Neuron (in vitro differentiated cells): ENCODE data around the gene ADPRS.

Source experiments
- H2AFZ ChIP-seq: one replicate; pipeline ENCODE4 v1.6.1; 2013; ENCODE audit warnings: low read depth, mild to moderate bottlenecking, inconsistent platforms, low read length, moderate library complexity
- H3K27me3 ChIP-seq: one replicate; pipeline ENCODE4 v1.6.1; 2013; ENCODE audit warnings: low read length; ENCODE audit not compliant: insufficient read depth
- H3K36me3 ChIP-seq: one replicate; pipeline ENCODE4 v1.6.1; 2013; ENCODE audit warnings: low read length; ENCODE audit not compliant: insufficient read depth
- H3K4me1 ChIP-seq: one replicate; pipeline ENCODE4 v1.6.1; 2013; ENCODE audit warnings: low read length; ENCODE audit not compliant: insufficient read depth
- H3K4me3 ChIP-seq: 2 replicates; pipeline ENCODE4 v1.5.1; 2013; ENCODE audit warnings: mild to moderate bottlenecking, low read length, moderate library complexity
- H3K9me3 ChIP-seq: one replicate; pipeline ENCODE4 v1.6.1; 2013; ENCODE audit warnings: low read length

ADPRS gene

GRCh38 chr1:36083219-36083618 is 5.5 kb upstream of the ADPRS start:
- Histone ChIP-seq H3K36me3 (peaks cover 4% of the 10 kb centered on the region), H3K9me3 (no peaks in the 10 kb centered on the region), H3K4me3 (no peak overlapping the region), H3K27me3 (no peaks in the 10 kb centered on the region), H2AFZ (no peak overlapping the region), H3K4me1 (peaks cover 12% of the 10 kb centered on the region)

- Histone ChIP-seq H3K9me3 (no peaks in the 10 kb centered on the region), H3K4me3 (peak within 1 kb of the TSS; percentile 48), H3K27me3 (no peaks in the 10 kb centered on the region), H2AFZ (peak within 1 kb of the TSS; percentile 80), H3K36me3 (peaks cover 4% of the 10 kb centered on the region), H3K4me1 (peaks cover 14% of the 10 kb centered on the region)
These were observed 4.8 kb upstream of the ADPRS start, which contains the start of gene TEKT2 for GRCh38 chr1:36083635-36084496. Gene TEKT2 (plus strand): TSS chr1:36084094. CDS start chr1:36084922, 828 bp downstream.

- no peaks in the 10 kb centered on the region for H3K27me3 ChIP-seq
- peaks cover 4% of the 10 kb centered on the region for H3K36me3 ChIP-seq
- H3K4me1 ChIP-seq = peaks cover 19% of the 10 kb centered on the region
- H2AFZ ChIP-seq = peak overlapping the region; percentile 80
- H3K9me3 ChIP-seq = no peaks in the 10 kb centered on the region
- H3K4me3 ChIP-seq = peak overlapping the region; percentile 48
These were observed 4.1 kb upstream of the ADPRS start for GRCh38 chr1:36084497-36085115.

GRCh38 chr1:36085126-36085525 is 3.6 kb upstream of the ADPRS start:
- H3K4me1 ChIP-seq = peaks cover 24% of the 10 kb centered on the region

GRCh38 chr1:36085686-36086526 is 2.8 kb upstream of the ADPRS start:
- no peaks in the 10 kb centered on the region for H3K27me3 ChIP-seq
- H3K4me1 ChIP-seq = peaks cover 24% of the 10 kb centered on the region
- no peak overlapping the region for H3K4me3 ChIP-seq
- H2AFZ ChIP-seq = no peak overlapping the region
- no peaks in the 10 kb centered on the region for H3K9me3 ChIP-seq
- peaks cover 7% of the 10 kb centered on the region for H3K36me3 ChIP-seq

More at GRCh38 chr1:36085126-36085525, 3.6 kb upstream of the ADPRS start:
- Histone ChIP-seq H3K4me3 (no peak overlapping the region), H2AFZ (no peak overlapping the region), H3K9me3 (no peaks in the 10 kb centered on the region), H3K27me3 (no peaks in the 10 kb centered on the region), H3K36me3 (peaks cover 4% of the 10 kb centered on the region)

GRCh38 chr1:36086529-36087232 is 2.0 kb upstream of the ADPRS start:
- Histone ChIP-seq H3K36me3 (peaks cover 14% of the 10 kb centered on the region), H3K4me1 (peaks cover 24% of the 10 kb centered on the region), H3K27me3 (no peaks in the 10 kb centered on the region), H2AFZ (no peak overlapping the region), H3K9me3 (no peaks in the 10 kb centered on the region), H3K4me3 (no peak overlapping the region)

GRCh38 chr1:36087233-36088123 is 1.2 kb upstream of the ADPRS start:
- H3K36me3 ChIP-seq = peaks cover 22% of the 10 kb centered on the region
- no peaks in the 10 kb centered on the region for H3K9me3 ChIP-seq
- no peak overlapping the region for H2AFZ ChIP-seq
- no peak overlapping the region for H3K4me3 ChIP-seq
- peaks cover 24% of the 10 kb centered on the region for H3K4me1 ChIP-seq
- no peaks in the 10 kb centered on the region for H3K27me3 ChIP-seq

- Histone ChIP-seq H3K9me3 (no peaks in the 10 kb centered on the region), H3K4me3 (peak overlapping the region; percentile 89), H3K27me3 (no peaks in the 10 kb centered on the region), H3K4me1 (peaks cover 24% of the 10 kb centered on the region), H3K36me3 (peaks cover 29% of the 10 kb centered on the region), H2AFZ (peak overlapping the region; percentile 69)
These were observed 471 bp upstream of the ADPRS start for GRCh38 chr1:36088265-36088576.

GRCh38 chr1:36089393-36090121 is 865 bp downstream of the ADPRS start:
- peak overlapping the region; percentile 89 for H3K4me3 ChIP-seq
- peaks cover 21% of the 10 kb centered on the region for H3K4me1 ChIP-seq
- no peaks in the 10 kb centered on the region for H3K27me3 ChIP-seq
- peaks cover 43% of the 10 kb centered on the region for H3K36me3 ChIP-seq
- H3K9me3 ChIP-seq = no peaks in the 10 kb centered on the region
- peak overlapping the region; percentile 69 for H2AFZ ChIP-seq

- Histone ChIP-seq H3K36me3 (peaks cover 51% of the 10 kb centered on the region), H3K27me3 (no peaks in the 10 kb centered on the region), H3K4me3 (no peak overlapping the region), H3K9me3 (no peaks in the 10 kb centered on the region), H3K4me1 (peaks cover 14% of the 10 kb centered on the region), H2AFZ (no peak overlapping the region)
These were observed 2.4 kb downstream of the ADPRS start for GRCh38 chr1:36091141-36091540.

GRCh38 chr1:36091698-36092097 is 3.0 kb downstream of the ADPRS start:
- H3K4me3 ChIP-seq = no peak overlapping the region
- H3K27me3 ChIP-seq = no peaks in the 10 kb centered on the region
- peaks cover 51% of the 10 kb centered on the region for H3K36me3 ChIP-seq
- no peaks in the 10 kb centered on the region for H3K9me3 ChIP-seq
- H3K4me1 ChIP-seq = peaks cover 14% of the 10 kb centered on the region
- no peak overlapping the region for H2AFZ ChIP-seq
